Heart left ventricle (tissue), 13 donors: ENCODE measurements around the gene SPATA1.

Experiments used
- POLR2A ChIP-seq, 2 donors: fragments of 450-650 bp; IDR thresholded peaks; one replicate each; pipeline ENCODE4 v1.6.1; 2017; ENCODE audit warnings: antibody characterized with exemption in 2 of 2, mild to moderate bottlenecking in 2 of 2, moderate library complexity in 2 of 2
- TF ChIP-seq, protein P1 (sequence below), 12 donors: fragments of 200-600 bp; sonication (generic) in 4 of 12; IDR thresholded peaks; one replicate each; pipeline versions ENCODE4 v1.5.0 to v1.8.0; 2018 to 2022; ENCODE audit warnings: antibody characterized with exemption in 12 of 12, mild to moderate bottlenecking in 5 of 12
- donor health status: ischemic (EF 13 %, LVEDD 7.1; RV severe dilation, severe dysfunction).
- donor health status: DM: no; HTN: yes; CAD: no.
- donor health status: DM: no; HTN: no; CAD: no.
- donor health status: ischemic (EF 25% LVEDD 6.9; RV normal size, moderate dysfunction).
- donor health status: ischemic (EF 25% LVEDD 5.7; RV mildly dilated, moderate dysfunction).
- donor health status: ischemic (EF 35%, LVEDD 5.7; RV mildly dilated, moderate dysfunction).
- donor health status: nonischemic (EF 11% LVEDD 7.7; RV severe dilation, severe dysfunction).
- donor health status: DM: yes; HTN: yes; CAD: no.
- donor health status: PGD.
- donor health status: ischemic (EF 29% LVEDD 5.4; RV normal size, mild dysfunction).
- donor health status: nonischemic (EF 23%, LVEDD 6.1; RV moderate dilation, normal function).

GRCh38 chr1:84508510-84508909 is 2.3 kb downstream of the SPATA1 start:
- TF ChIP-seq POLR2A (IDR thresholded peaks at IDR 0.05), result no peak
- TF ChIP-seq, protein P1, sequence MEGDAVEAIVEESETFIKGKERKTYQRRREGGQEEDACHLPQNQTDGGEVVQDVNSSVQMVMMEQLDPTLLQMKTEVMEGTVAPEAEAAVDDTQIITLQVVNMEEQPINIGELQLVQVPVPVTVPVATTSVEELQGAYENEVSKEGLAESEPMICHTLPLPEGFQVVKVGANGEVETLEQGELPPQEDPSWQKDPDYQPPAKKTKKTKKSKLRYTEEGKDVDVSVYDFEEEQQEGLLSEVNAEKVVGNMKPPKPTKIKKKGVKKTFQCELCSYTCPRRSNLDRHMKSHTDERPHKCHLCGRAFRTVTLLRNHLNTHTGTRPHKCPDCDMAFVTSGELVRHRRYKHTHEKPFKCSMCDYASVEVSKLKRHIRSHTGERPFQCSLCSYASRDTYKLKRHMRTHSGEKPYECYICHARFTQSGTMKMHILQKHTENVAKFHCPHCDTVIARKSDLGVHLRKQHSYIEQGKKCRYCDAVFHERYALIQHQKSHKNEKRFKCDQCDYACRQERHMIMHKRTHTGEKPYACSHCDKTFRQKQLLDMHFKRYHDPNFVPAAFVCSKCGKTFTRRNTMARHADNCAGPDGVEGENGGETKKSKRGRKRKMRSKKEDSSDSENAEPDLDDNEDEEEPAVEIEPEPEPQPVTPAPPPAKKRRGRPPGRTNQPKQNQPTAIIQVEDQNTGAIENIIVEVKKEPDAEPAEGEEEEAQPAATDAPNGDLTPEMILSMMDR (IDR thresholded peaks at IDR 0.05), result no peak
